H1 (cell line): ENCODE results near the gene NXPH4. TPM values are rescaled to one million over a fixed set of nuclear protein-coding genes. Genes with fewer than 3 reads are reported as not detected.

Source experiments
- EZH2 ChIP-seq: fragments of 200-600 bp; sonication (generic); IDR thresholded peaks from 2 replicates; pipeline ENCODE4 v1.7.1; 2012; ENCODE audit warnings: low read depth, mild to moderate bottlenecking, moderate library complexity, low read length, inconsistent platforms; ENCODE audit not compliant: severe bottlenecking
- HDAC6 ChIP-seq: IDR thresholded peaks from one replicate; pipeline ENCODE4 v1.7.1; 2012; ENCODE audit warnings: low read depth, mild to moderate bottlenecking, inconsistent platforms, low read length, moderate library complexity
- KDM1A ChIP-seq: fragments of 200-600, 300-600 bp; sonication (generic); IDR thresholded peaks from 2 replicates; pipeline ENCODE4 v1.7.1; 2016; ENCODE audit warnings: mild to moderate bottlenecking, low read length, borderline replicate concordance
- POLR2A ChIP-seq, 2 experiments: IDR thresholded peaks; 1 replicate in 1 of 2; 2 replicates in 1 of 2; pipeline ENCODE4 v1.6.1; 2011; ENCODE audit warnings: low read depth in 2 of 2, low read length in 2 of 2, mild to moderate bottlenecking in 2 of 2; ENCODE audit errors: control extremely low read depth in 1 of 2
- SAP30 ChIP-seq: fragments of 300-600 bp; sonication (generic); IDR thresholded peaks from 2 replicates; pipeline ENCODE4 v1.7.1; 2012; ENCODE audit warnings: low read length, moderate library complexity, mild to moderate bottlenecking, inconsistent platforms; ENCODE audit not compliant: insufficient read depth, insufficient replicate concordance
- polyA plus RNA-seq, 7 experiments: library from polyadenylated mRNA; depleted of rRNA in 3 of 7; stranded (reverse) in 5 of 7; unstranded in 2 of 7; fragments of >200 nt in 5 of 7; fragments of 200-250 nt in 2 of 7; gene quantifications; 1 replicate in 5 of 7; 2 replicates in 1 of 7; 4 replicates in 1 of 7; pipeline versions ENCODE4 v1.2.1 to v1.2.3, GENCODE V29; 2011 to 2013; ENCODE audit warnings: missing spikeins in 2 of 7, mixed read lengths in 2 of 7
- total RNA-seq: library from RNA; stranded (reverse); fragmentation: NEBNext Ultra II Directional; extraction: Animal tissue kit (Norgen Biotek cat#: 25700); gene quantifications from 2 replicates; pipeline ENCODE4 v1.2.1, GENCODE V29; 2021
- TF ChIP-seq, protein P1 (sequence below): fragments of 300-600 bp; sonication (generic); IDR thresholded peaks from 2 replicates; pipeline ENCODE4 v1.7.1; 2012; ENCODE audit warnings: low read length, moderate library complexity, mild to moderate bottlenecking, inconsistent platforms; ENCODE audit not compliant: insufficient replicate concordance

Gene NXPH4
- total and polyA plus RNA-seq, 2 of the 8 experiments (the other 6 are each of a cell fraction or from before 2014, with no cell fraction given): 0.92 to 1.7 TPM

DNA sequence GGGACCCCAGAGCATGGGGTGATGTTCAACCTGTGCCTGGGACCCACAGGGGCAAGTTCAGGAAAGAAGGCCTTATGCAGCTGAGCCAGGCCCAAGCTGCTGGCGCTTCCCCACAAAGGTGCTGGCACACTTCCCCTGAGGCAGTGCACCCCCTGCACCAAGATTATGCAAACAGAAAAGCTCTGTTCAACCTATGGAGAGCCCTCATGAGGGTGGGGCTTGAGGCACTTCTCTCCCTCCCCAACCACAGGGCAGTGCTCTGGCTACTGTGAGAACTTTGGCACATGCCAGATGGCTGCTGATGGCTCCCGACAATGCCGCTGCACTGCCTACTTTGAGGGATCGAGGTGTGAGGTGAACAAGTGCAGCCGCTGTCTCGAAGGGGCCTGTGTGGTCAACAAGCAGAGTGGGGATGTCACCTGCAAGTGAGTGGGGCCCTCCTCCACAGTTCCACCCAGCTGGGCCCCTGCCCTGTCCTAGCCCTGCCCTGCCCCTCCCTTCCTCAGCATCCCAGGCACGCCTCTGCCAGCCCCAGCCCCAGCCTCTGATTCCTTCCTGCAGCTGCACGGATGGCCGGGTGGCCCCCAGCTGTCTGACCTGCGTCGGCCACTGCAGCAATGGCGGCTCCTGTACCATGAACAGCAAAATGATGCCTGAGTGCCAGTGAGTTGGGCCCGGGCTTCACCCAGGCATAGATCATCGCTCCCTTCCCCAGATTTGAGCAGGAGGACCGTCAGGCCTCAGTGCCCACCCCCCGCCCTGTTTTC, 5.5 kb upstream of the NXPH4 start (continued):
- TF ChIP-seq, protein P1, sequence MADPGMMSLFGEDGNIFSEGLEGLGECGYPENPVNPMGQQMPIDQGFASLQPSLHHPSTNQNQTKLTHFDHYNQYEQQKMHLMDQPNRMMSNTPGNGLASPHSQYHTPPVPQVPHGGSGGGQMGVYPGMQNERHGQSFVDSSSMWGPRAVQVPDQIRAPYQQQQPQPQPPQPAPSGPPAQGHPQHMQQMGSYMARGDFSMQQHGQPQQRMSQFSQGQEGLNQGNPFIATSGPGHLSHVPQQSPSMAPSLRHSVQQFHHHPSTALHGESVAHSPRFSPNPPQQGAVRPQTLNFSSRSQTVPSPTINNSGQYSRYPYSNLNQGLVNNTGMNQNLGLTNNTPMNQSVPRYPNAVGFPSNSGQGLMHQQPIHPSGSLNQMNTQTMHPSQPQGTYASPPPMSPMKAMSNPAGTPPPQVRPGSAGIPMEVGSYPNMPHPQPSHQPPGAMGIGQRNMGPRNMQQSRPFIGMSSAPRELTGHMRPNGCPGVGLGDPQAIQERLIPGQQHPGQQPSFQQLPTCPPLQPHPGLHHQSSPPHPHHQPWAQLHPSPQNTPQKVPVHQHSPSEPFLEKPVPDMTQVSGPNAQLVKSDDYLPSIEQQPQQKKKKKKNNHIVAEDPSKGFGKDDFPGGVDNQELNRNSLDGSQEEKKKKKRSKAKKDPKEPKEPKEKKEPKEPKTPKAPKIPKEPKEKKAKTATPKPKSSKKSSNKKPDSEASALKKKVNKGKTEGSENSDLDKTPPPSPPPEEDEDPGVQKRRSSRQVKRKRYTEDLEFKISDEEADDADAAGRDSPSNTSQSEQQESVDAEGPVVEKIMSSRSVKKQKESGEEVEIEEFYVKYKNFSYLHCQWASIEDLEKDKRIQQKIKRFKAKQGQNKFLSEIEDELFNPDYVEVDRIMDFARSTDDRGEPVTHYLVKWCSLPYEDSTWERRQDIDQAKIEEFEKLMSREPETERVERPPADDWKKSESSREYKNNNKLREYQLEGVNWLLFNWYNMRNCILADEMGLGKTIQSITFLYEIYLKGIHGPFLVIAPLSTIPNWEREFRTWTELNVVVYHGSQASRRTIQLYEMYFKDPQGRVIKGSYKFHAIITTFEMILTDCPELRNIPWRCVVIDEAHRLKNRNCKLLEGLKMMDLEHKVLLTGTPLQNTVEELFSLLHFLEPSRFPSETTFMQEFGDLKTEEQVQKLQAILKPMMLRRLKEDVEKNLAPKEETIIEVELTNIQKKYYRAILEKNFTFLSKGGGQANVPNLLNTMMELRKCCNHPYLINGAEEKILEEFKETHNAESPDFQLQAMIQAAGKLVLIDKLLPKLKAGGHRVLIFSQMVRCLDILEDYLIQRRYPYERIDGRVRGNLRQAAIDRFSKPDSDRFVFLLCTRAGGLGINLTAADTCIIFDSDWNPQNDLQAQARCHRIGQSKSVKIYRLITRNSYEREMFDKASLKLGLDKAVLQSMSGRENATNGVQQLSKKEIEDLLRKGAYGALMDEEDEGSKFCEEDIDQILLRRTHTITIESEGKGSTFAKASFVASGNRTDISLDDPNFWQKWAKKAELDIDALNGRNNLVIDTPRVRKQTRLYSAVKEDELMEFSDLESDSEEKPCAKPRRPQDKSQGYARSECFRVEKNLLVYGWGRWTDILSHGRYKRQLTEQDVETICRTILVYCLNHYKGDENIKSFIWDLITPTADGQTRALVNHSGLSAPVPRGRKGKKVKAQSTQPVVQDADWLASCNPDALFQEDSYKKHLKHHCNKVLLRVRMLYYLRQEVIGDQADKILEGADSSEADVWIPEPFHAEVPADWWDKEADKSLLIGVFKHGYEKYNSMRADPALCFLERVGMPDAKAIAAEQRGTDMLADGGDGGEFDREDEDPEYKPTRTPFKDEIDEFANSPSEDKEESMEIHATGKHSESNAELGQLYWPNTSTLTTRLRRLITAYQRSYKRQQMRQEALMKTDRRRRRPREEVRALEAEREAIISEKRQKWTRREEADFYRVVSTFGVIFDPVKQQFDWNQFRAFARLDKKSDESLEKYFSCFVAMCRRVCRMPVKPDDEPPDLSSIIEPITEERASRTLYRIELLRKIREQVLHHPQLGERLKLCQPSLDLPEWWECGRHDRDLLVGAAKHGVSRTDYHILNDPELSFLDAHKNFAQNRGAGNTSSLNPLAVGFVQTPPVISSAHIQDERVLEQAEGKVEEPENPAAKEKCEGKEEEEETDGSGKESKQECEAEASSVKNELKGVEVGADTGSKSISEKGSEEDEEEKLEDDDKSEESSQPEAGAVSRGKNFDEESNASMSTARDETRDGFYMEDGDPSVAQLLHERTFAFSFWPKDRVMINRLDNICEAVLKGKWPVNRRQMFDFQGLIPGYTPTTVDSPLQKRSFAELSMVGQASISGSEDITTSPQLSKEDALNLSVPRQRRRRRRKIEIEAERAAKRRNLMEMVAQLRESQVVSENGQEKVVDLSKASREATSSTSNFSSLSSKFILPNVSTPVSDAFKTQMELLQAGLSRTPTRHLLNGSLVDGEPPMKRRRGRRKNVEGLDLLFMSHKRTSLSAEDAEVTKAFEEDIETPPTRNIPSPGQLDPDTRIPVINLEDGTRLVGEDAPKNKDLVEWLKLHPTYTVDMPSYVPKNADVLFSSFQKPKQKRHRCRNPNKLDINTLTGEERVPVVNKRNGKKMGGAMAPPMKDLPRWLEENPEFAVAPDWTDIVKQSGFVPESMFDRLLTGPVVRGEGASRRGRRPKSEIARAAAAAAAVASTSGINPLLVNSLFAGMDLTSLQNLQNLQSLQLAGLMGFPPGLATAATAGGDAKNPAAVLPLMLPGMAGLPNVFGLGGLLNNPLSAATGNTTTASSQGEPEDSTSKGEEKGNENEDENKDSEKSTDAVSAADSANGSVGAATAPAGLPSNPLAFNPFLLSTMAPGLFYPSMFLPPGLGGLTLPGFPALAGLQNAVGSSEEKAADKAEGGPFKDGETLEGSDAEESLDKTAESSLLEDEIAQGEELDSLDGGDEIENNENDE: no peak
- no peak for TF ChIP-seq HDAC6
- no peak for TF ChIP-seq KDM1A
- no peak for TF ChIP-seq EZH2
- TF ChIP-seq POLR2A (IDR thresholded peaks at IDR 0.05; ENCODE audit: control extremely low read depth in 1 of 2, low read depth in 2 of 2, low read length in 2 of 2): no peak
- TF ChIP-seq SAP30: no peak
